ENCODE data around the gene PA2G4. TPM values are rescaled to one million over a fixed set of nuclear protein-coding genes. Genes with fewer than 3 reads are reported as not detected.
A peak's percentile ranks its signal among the peaks of the same experiment; 100 is the strongest.

Gene PA2G4
- total and polyA plus RNA-seq, 2 experiments from 2014 or later, result 87.9 to 102 TPM

GRCh38 chr12:56127888-56128669, 23.7 kb downstream of the PA2G4 start, which contains the start of gene ESYT1:
TSS of gene ESYT1 (plus strand) at chr12:56128267. CDS start at chr12:56128320, 53 bp downstream.
- peak within 1 kb of the TSS; percentile 89 for H3K4me2 ChIP-seq
- under 1% methylated on average over 44 of the region's 49 CpGs for WGBS (ENCODE audit: low lambda C conversion rate, missing lambda C conversion rate)
- peaks cover 11% of the 10 kb centered on the region for H3K4me1 ChIP-seq (ENCODE audit: insufficient read depth)
- DNase-seq (ENCODE audit: low spot score), result peak; percentile 99
- TF ChIP-seq EZH2 (IDR thresholded peaks at IDR 0.05; ENCODE audit: borderline replicate concordance), result no peak
- no peak for TF ChIP-seq CTCF (IDR thresholded peaks at IDR 0.05; ENCODE audit: poor library complexity)
- TF ChIP-seq EZH2phosphoT487 (IDR thresholded peaks at IDR 0.05; ENCODE audit: low read depth, severe bottlenecking, unreplicated experiment), result no peak
- H3K4me3 ChIP-seq, result peak within 1 kb of the TSS; percentile 38
- H4K20me1 ChIP-seq (ENCODE audit: insufficient read depth, poor library complexity, severe bottlenecking), result peaks cover 4% of the 10 kb centered on the region
- H3K9me2 ChIP-seq (replicated peaks; ENCODE audit: insufficient read depth), result no peaks in the 10 kb centered on the region
- no peaks in the 10 kb centered on the region for H3K9me3 ChIP-seq (ENCODE audit: low read depth)
- H3K27me3 ChIP-seq, result no peaks in the 10 kb centered on the region
- peak within 1 kb of the TSS; percentile 22 for H2AFZ ChIP-seq
- H3K36me3 ChIP-seq (replicated peaks; ENCODE audit: insufficient read depth, low read depth), result no peaks in the 10 kb centered on the region
- H3K27ac ChIP-seq, result peak within 1 kb of the TSS; percentile 78
- H3K79me2 ChIP-seq, result peaks cover 19% of the 10 kb centered on the region

GRCh38 chr12:56128670-56129205, 24.4 kb downstream of the PA2G4 start:
- TF ChIP-seq EZH2 (IDR thresholded peaks at IDR 0.05; ENCODE audit: borderline replicate concordance) (no peak), CTCF (IDR thresholded peaks at IDR 0.05; ENCODE audit: poor library complexity) (no peak)
- DNase-seq (ENCODE audit: low spot score), result peak; percentile 59
- Histone ChIP-seq H3K4me2 (peak overlapping the region; percentile 89), H2AFZ (peak overlapping the region; percentile 22), H3K9me3 (ENCODE audit: low read depth) (no peaks in the 10 kb centered on the region), H3K9me2 (replicated peaks; ENCODE audit: insufficient read depth) (no peaks in the 10 kb centered on the region), H3K4me3 (peak overlapping the region; percentile 38), H3K27ac (peak overlapping the region; percentile 75), H3K79me2 (peaks cover 19% of the 10 kb centered on the region), H3K4me1 (ENCODE audit: insufficient read depth) (peaks cover 11% of the 10 kb centered on the region), H3K36me3 (replicated peaks; ENCODE audit: insufficient read depth, low read depth) (no peaks in the 10 kb centered on the region), H3K27me3 (no peaks in the 10 kb centered on the region), H4K20me1 (ENCODE audit: insufficient read depth, poor library complexity, severe bottlenecking) (peaks cover 4% of the 10 kb centered on the region)
- 1% methylated on average over 20 of the region's 20 CpGs for WGBS (ENCODE audit: low lambda C conversion rate, missing lambda C conversion rate)

GRCh38 chr12:56129206-56129941, 25.0 kb downstream of the PA2G4 start:
- peaks cover 4% of the 10 kb centered on the region for H4K20me1 ChIP-seq (ENCODE audit: insufficient read depth, poor library complexity, severe bottlenecking)
- H3K4me3 ChIP-seq, result peak overlapping the region; percentile 38
- peak; percentile 76 for DNase-seq (ENCODE audit: low spot score)
- H3K9me2 ChIP-seq (replicated peaks; ENCODE audit: insufficient read depth), result no peaks in the 10 kb centered on the region
- H3K36me3 ChIP-seq (replicated peaks; ENCODE audit: insufficient read depth, low read depth), result no peaks in the 10 kb centered on the region
- peak overlapping the region; percentile 89 for H3K4me2 ChIP-seq
- H2AFZ ChIP-seq, result peak overlapping the region; percentile 22
- peaks cover 11% of the 10 kb centered on the region for H3K4me1 ChIP-seq (ENCODE audit: insufficient read depth)
- H3K27me3 ChIP-seq, result no peaks in the 10 kb centered on the region
- H3K27ac ChIP-seq, result peak overlapping the region; percentile 75
- 5% methylated on average over 29 of the region's 29 CpGs for WGBS (ENCODE audit: low lambda C conversion rate, missing lambda C conversion rate)
- TF ChIP-seq CTCF (IDR thresholded peaks at IDR 0.05; ENCODE audit: poor library complexity) (no peak), EZH2 (IDR thresholded peaks at IDR 0.05; ENCODE audit: borderline replicate concordance) (no peak)
- H3K79me2 ChIP-seq, result peaks cover 19% of the 10 kb centered on the region
- H3K9me3 ChIP-seq (ENCODE audit: low read depth), result no peaks in the 10 kb centered on the region
